ENCODE data around the gene DSCAML1.

DSCAML1 gene

GRCh38 chr11:117431436-117431835 is 365.6 kb downstream of the DSCAML1 start:
- Histone ChIP-seq H3K9me3 (ENCODE audit: low read length) (no peaks in the 10 kb centered on the region), H3K27ac (ENCODE audit: low read depth, low read length, poor library complexity, severe bottlenecking) (no peak overlapping the region), H3K27me3 (ENCODE audit: insufficient read depth, low read length) (no peaks in the 10 kb centered on the region), H3F3A (ENCODE audit: insufficient read depth, low read length) (no peaks in the 10 kb centered on the region), H3K4me2 (ENCODE audit: low read length) (no peak overlapping the region), H2AFZ (ENCODE audit: low read length) (no peak overlapping the region), H3K4me3 (ENCODE audit: low read depth, low read length, poor library complexity, severe bottlenecking) (no peak overlapping the region), H3K9me2 (ENCODE audit: low read depth, low read length) (no peaks in the 10 kb centered on the region), H3K9ac (ENCODE audit: low read length) (no peak overlapping the region), H3K36me3 (ENCODE audit: insufficient read depth, low read length) (no peaks in the 10 kb centered on the region), H3K79me2 (ENCODE audit: insufficient read depth, low read length) (no peaks in the 10 kb centered on the region), H4K20me1 (ENCODE audit: insufficient read depth, low read length) (no peaks in the 10 kb centered on the region), H3K4me1 (ENCODE audit: insufficient read depth, low read length, severe bottlenecking) (no peaks in the 10 kb centered on the region)
- TF ChIP-seq CTCF (IDR thresholded peaks at IDR 0.05; ENCODE audit: low read length) (no peak), EZH2 (IDR thresholded peaks at IDR 0.05; ENCODE audit: borderline replicate concordance, low read length) (no peak)

GRCh38 chr11:117430293-117430955 is 366.6 kb downstream of the DSCAML1 start:
- H3K9me2 ChIP-seq (ENCODE audit: low read depth, low read length), result no peaks in the 10 kb centered on the region
- H3K27me3 ChIP-seq (ENCODE audit: insufficient read depth, low read length), result no peaks in the 10 kb centered on the region
- H3K9ac ChIP-seq (ENCODE audit: low read length), result no peak overlapping the region
- H3K36me3 ChIP-seq (ENCODE audit: insufficient read depth, low read length), result no peaks in the 10 kb centered on the region
- no peaks in the 10 kb centered on the region for H3K4me1 ChIP-seq (ENCODE audit: insufficient read depth, low read length, severe bottlenecking)
- H3K9me3 ChIP-seq (ENCODE audit: low read length), result no peaks in the 10 kb centered on the region
- H3K27ac ChIP-seq (ENCODE audit: low read depth, low read length, poor library complexity, severe bottlenecking), result no peak overlapping the region
- TF ChIP-seq EZH2 (IDR thresholded peaks at IDR 0.05; ENCODE audit: borderline replicate concordance, low read length), result no peak
- no peak for TF ChIP-seq CTCF (IDR thresholded peaks at IDR 0.05; ENCODE audit: low read length)
- no peaks in the 10 kb centered on the region for H3F3A ChIP-seq (ENCODE audit: insufficient read depth, low read length)
- H3K4me2 ChIP-seq (ENCODE audit: low read length), result no peak overlapping the region
- no peaks in the 10 kb centered on the region for H4K20me1 ChIP-seq (ENCODE audit: insufficient read depth, low read length)
- no peak overlapping the region for H3K4me3 ChIP-seq (ENCODE audit: low read depth, low read length, poor library complexity, severe bottlenecking)
- H3K79me2 ChIP-seq (ENCODE audit: insufficient read depth, low read length), result no peaks in the 10 kb centered on the region
- H2AFZ ChIP-seq (ENCODE audit: low read length), result no peak overlapping the region

DNA sequence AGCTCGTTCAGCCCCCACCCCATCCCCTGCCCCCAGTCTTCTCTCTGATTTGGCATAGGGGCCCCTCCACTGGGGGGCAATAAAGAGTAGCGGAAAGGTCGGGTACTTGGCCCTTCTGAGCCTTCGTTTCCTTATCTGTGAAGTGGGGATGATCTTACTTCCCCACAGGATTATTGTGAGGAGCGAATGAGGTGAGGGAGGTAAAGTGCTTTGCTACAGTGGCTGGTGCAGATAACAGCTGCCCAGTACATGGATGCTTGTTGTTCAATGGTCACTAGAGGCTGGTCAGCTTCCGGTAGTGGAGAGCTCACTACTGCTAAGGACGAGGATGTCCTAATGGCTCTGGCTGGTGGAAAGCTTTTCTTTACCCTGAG is 368.2 kb downstream of the DSCAML1 start:
- TF ChIP-seq EZH2 (IDR thresholded peaks at IDR 0.05; ENCODE audit: borderline replicate concordance, low read length) (no peak), CTCF (IDR thresholded peaks at IDR 0.05; ENCODE audit: low read length) (no peak)
- Histone ChIP-seq H3K4me2 (ENCODE audit: low read length) (no peak overlapping the region), H4K20me1 (ENCODE audit: insufficient read depth, low read length) (no peaks in the 10 kb centered on the region), H3K4me3 (ENCODE audit: low read depth, low read length, poor library complexity, severe bottlenecking) (no peak overlapping the region), H3K4me1 (ENCODE audit: insufficient read depth, low read length, severe bottlenecking) (no peaks in the 10 kb centered on the region), H3K27ac (ENCODE audit: low read depth, low read length, poor library complexity, severe bottlenecking) (no peak overlapping the region), H3K9ac (ENCODE audit: low read length) (no peak overlapping the region), H3K79me2 (ENCODE audit: insufficient read depth, low read length) (no peaks in the 10 kb centered on the region), H3K9me2 (ENCODE audit: low read depth, low read length) (no peaks in the 10 kb centered on the region), H3F3A (ENCODE audit: insufficient read depth, low read length) (no peaks in the 10 kb centered on the region), H3K9me3 (ENCODE audit: low read length) (no peaks in the 10 kb centered on the region), H3K27me3 (ENCODE audit: insufficient read depth, low read length) (no peaks in the 10 kb centered on the region), H3K36me3 (ENCODE audit: insufficient read depth, low read length) (no peaks in the 10 kb centered on the region), H2AFZ (ENCODE audit: low read length) (no peak overlapping the region)

Data from OCI-LY1 (cell line).